DND-41 (cell line): Measurements from ENCODE around the gene TRPM3.

ENCODE experiments used
- ATAC-seq: fragments of 200-7000 bp; cut with Tn5 transposase; 3 replicates; pipeline ENCODE4 v1.9.1; 2021; ENCODE audit warnings: low read depth; ENCODE audit not compliant: insufficient read depth
- DNase-seq: peaks from one replicate; pipeline ENCODE4 v3.0.0-alpha.2; 2020
- H2AFZ ChIP-seq: 2 replicates; pipeline ENCODE4 v1.6.0; 2012; ENCODE audit warnings: low read depth, low read length
- H3K27ac ChIP-seq: 2 replicates; pipeline ENCODE4 v1.5.1; 2012; ENCODE audit warnings: low read length, inconsistent platforms
- H3K27me3 ChIP-seq: fragments of 200-600 bp; sonication (generic); 2 replicates; pipeline ENCODE4 v1.6.0; 2012; ENCODE audit warnings: low read length, mild to moderate bottlenecking, inconsistent platforms; ENCODE audit not compliant: insufficient read depth, poor library complexity
- H3K36me3 ChIP-seq: 2 replicates; pipeline ENCODE4 v1.5.1; 2012; ENCODE audit warnings: low read length, inconsistent platforms; ENCODE audit not compliant: insufficient read depth
- H3K4me1 ChIP-seq: 2 replicates; pipeline ENCODE4 v1.5.1; 2012; ENCODE audit warnings: mild to moderate bottlenecking, low read length; ENCODE audit not compliant: insufficient read depth
- H3K4me2 ChIP-seq: 2 replicates; pipeline ENCODE4 v1.6.0; 2012; ENCODE audit warnings: mild to moderate bottlenecking, moderate library complexity, low read length, inconsistent platforms; ENCODE audit not compliant: insufficient read depth
- H3K4me3 ChIP-seq, 2 experiments: fragments of 200-600 bp in 1 of 2; shearing (Covaris generic) in 1 of 2; 2 replicates each; pipeline ENCODE4 v1.5.1; 2012 to 2016; ENCODE audit warnings: inconsistent platforms in 2 of 2, low read length in 2 of 2, mild to moderate bottlenecking in 2 of 2, low read depth in 1 of 2, moderate library complexity in 1 of 2
- H3K79me2 ChIP-seq: 2 replicates; pipeline ENCODE4 v1.6.0; 2012; ENCODE audit warnings: low read length, inconsistent platforms; ENCODE audit not compliant: insufficient read depth
- H3K9ac ChIP-seq: 2 replicates; pipeline ENCODE4 v1.6.0; 2012; ENCODE audit warnings: low read depth, mild to moderate bottlenecking, inconsistent platforms, low read length, moderate library complexity
- H3K9me3 ChIP-seq: 2 replicates; pipeline ENCODE4 v1.5.1; 2012; ENCODE audit warnings: low read length, moderate library complexity, mild to moderate bottlenecking, inconsistent platforms; ENCODE audit not compliant: insufficient read depth, severe bottlenecking
- H4K20me1 ChIP-seq: 2 replicates; pipeline ENCODE4 v1.6.0; 2012; ENCODE audit warnings: low read length; ENCODE audit not compliant: insufficient read depth
- EZH2 ChIP-seq: IDR thresholded peaks from 3 replicates; pipeline ENCODE4 v1.6.1; 2012; ENCODE audit warnings: borderline replicate concordance, low read depth, mild to moderate bottlenecking, moderate library complexity, low read length, inconsistent platforms; ENCODE audit not compliant: severe bottlenecking
- TF ChIP-seq, protein P1 (sequence below): IDR thresholded peaks from 2 replicates; pipeline ENCODE4 v1.5.1; 2012; ENCODE audit warnings: borderline replicate concordance, low read length, moderate library complexity, mild to moderate bottlenecking; ENCODE audit not compliant: poor library complexity, severe bottlenecking; ENCODE audit errors: extremely low read depth

The TRPM3 gene

DNA sequence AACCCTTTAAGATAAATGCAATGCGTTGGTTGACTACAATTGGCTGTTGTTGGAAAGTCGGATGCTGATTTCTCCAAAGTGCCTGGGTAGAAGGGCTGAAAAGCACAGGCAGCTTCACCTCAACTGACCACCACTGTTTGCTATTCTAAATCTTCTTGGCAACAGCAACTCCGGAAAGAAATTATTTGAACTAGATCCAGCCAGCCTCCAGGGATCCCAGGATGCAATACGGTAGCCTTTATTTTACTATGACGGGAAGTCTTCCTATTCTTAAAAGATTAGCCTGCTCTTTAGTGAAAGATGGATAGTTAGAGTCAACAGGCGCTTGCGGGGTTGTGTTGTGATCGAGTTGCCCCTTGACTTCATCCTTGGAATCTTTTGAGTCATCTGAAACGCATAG lies 628.4 kb downstream of the TRPM3 start:
- Histone ChIP-seq H3K27me3 (no peaks in the 10 kb centered on the region), H2AFZ (no peak overlapping the region), H3K27ac (no peak overlapping the region), H3K79me2 (no peaks in the 10 kb centered on the region), H3K4me2 (no peak overlapping the region), H3K9ac (no peak overlapping the region), H3K4me3 (no peak overlapping the region), H3K9me3 (no peaks in the 10 kb centered on the region), H3K36me3 (no peaks in the 10 kb centered on the region), H4K20me1 (no peaks in the 10 kb centered on the region), H3K4me1 (no peaks in the 10 kb centered on the region)
- ATAC-seq (no peak), DNase-seq (no peak)
- TF ChIP-seq, protein P1, sequence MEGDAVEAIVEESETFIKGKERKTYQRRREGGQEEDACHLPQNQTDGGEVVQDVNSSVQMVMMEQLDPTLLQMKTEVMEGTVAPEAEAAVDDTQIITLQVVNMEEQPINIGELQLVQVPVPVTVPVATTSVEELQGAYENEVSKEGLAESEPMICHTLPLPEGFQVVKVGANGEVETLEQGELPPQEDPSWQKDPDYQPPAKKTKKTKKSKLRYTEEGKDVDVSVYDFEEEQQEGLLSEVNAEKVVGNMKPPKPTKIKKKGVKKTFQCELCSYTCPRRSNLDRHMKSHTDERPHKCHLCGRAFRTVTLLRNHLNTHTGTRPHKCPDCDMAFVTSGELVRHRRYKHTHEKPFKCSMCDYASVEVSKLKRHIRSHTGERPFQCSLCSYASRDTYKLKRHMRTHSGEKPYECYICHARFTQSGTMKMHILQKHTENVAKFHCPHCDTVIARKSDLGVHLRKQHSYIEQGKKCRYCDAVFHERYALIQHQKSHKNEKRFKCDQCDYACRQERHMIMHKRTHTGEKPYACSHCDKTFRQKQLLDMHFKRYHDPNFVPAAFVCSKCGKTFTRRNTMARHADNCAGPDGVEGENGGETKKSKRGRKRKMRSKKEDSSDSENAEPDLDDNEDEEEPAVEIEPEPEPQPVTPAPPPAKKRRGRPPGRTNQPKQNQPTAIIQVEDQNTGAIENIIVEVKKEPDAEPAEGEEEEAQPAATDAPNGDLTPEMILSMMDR, result no peak
- no peak for TF ChIP-seq EZH2

DNA sequence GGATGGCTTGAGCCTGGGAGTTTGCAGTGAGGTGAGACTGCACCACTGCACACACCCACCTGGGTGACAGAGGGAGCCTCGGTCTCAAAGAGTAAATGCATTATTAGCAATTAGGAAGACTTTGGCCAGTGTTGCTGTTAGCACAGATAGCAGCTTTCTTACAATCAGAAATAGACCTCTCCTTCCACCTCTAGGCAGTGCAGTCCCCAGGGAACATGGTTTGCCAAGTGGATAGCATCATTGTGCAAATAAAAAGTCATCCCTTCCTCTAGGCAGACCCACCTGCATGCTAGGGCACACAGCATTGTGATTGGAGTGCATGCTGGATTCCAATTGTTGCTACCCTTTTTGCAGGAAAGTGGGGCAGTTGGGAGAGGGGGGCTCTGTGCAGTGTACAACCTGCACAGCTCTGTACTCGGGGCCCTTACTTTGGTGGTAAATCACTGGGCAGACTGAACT lies 629.1 kb downstream of the TRPM3 start:
- no peak overlapping the region for H2AFZ ChIP-seq
- no peak overlapping the region for H3K4me2 ChIP-seq
- no peak overlapping the region for H3K4me3 ChIP-seq
- H3K4me1 ChIP-seq, result no peaks in the 10 kb centered on the region
- TF ChIP-seq, protein P1, result no peak
- TF ChIP-seq EZH2, result no peak
- H3K9me3 ChIP-seq, result no peaks in the 10 kb centered on the region
- DNase-seq (no peak), ATAC-seq (no peak)
- no peaks in the 10 kb centered on the region for H3K27me3 ChIP-seq
- H3K9ac ChIP-seq, result no peak overlapping the region
- H3K36me3 ChIP-seq, result no peaks in the 10 kb centered on the region
- no peaks in the 10 kb centered on the region for H3K79me2 ChIP-seq
- no peak overlapping the region for H3K27ac ChIP-seq
- no peaks in the 10 kb centered on the region for H4K20me1 ChIP-seq

DNA sequence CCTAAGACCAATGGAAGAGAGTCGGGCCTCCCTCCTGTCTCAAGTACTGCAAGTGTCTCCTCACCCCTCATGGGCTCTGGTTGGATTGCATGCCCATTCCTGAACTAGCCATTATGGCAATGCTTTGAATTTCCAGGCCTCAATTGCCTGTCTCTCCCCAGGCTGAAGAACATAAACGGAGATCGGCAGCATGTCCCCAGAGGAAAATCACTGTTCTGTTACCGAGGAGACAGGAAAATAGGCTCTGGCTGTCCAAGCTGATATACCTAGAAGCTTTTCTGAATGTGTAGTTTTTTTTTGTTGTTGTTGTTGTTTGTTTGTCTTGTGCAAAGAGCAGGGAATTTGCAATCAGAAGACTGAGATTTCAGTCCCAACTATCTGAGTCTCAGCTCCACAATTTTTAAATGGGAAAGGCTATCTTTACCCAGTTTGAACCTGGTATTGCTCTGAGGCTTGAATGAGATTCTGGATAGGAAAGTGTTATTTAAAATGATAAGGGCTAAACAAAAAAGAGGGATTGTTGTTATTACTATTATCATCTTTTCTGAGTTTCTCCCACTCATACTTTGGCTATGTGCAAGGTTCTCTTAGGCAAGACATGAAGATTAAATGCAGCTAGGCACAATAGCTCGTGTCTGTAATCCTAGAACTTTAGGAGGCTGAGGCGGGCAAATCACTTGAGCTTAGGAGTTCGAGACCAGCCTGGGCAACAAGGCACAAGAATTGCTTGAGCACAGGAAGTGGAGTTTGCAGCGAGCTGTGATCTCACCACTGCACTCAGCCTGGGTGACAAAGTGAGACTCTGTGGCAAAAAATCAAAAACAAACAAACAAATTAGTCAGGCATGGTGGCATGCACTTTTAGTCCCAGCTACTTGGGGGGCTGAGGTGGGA lies 629.7 kb downstream of the TRPM3 start:
- no peaks in the 10 kb centered on the region for H3K4me1 ChIP-seq

More for the DNA sequence above, 629.7 kb downstream of the TRPM3 start:
- Histone ChIP-seq H3K4me2 (no peak overlapping the region), H3K4me3 (no peak overlapping the region), H3K9ac (no peak overlapping the region), H4K20me1 (no peaks in the 10 kb centered on the region), H2AFZ (no peak overlapping the region), H3K27me3 (no peaks in the 10 kb centered on the region), H3K36me3 (no peaks in the 10 kb centered on the region), H3K79me2 (no peaks in the 10 kb centered on the region), H3K27ac (no peak overlapping the region), H3K9me3 (no peaks in the 10 kb centered on the region)
- DNase-seq (no peak), ATAC-seq (no peak)
- TF ChIP-seq, protein P1, result no peak
- TF ChIP-seq EZH2, result no peak
